ENCODE results near the gene ADAT3.

- TF ChIP-seq EZH2 (optimal IDR thresholded peaks at IDR 0.05; ENCODE audit: low read depth, low read length), result no peak
- no peak for TF ChIP-seq CTCF (IDR thresholded peaks at IDR 0.05; ENCODE audit: low read length)
- TF ChIP-seq EZH2phosphoT487 (IDR thresholded peaks at IDR 0.05; ENCODE audit: low read length), result no peak
These were observed 11.4 kb upstream of the ADAT3 start for GRCh38 chr19:1893791-1894190.
